Breast epithelium (tissue), 4 donors: ENCODE data around the gene MVP. TPM values are rescaled to one million over a fixed set of nuclear protein-coding genes. Genes with fewer than 3 reads are reported as not detected.
A peak's percentile ranks its signal among the peaks of the same experiment; 100 is the strongest.
"Not testable (repeated sequence)": the region's sequence is repeated elsewhere in the genome, so short reads cannot be mapped to it uniquely, and the experiment has no call there.

Experiments used
- DNase-seq, 2 donors: peaks; one replicate each; pipeline ENCODE4 v3.0.0-alpha.2; 2019; ENCODE audit warnings: low spot score in 2 of 2
- H3K27ac ChIP-seq, 2 donors: fragments of 200-600 bp; sonication (generic) in 1 of 2; one replicate each; pipeline ENCODE4 v1.5.1; 2016 to 2019; ENCODE audit warnings: mild to moderate bottlenecking in 1 of 2
- H3K27me3 ChIP-seq, 2 donors: fragments of 200-600 bp; sonication (generic) in 1 of 2; one replicate each; pipeline versions ENCODE4 v1.5.1 to v1.6.0; 2017 to 2019; ENCODE audit warnings: control low read depth in 1 of 2, mild to moderate bottlenecking in 1 of 2
- H3K36me3 ChIP-seq: fragments of 200-600 bp; one replicate; pipeline ENCODE4 v1.5.1; 2019
- H3K4me1 ChIP-seq, 2 donors: fragments of 200-600 bp; sonication (generic); one replicate each; pipeline ENCODE4 v1.5.1; 2016 to 2019; ENCODE audit warnings: control low read depth in 1 of 2
- H3K4me3 ChIP-seq, 3 donors: fragments of 200-600 bp; sonication (generic); 1 replicate in 2 of 3; 2 replicates in 1 of 3; pipeline ENCODE4 v1.5.1; 2016 to 2019; ENCODE audit warnings: mild to moderate bottlenecking in 3 of 3, moderate library complexity in 2 of 3
- H3K9me3 ChIP-seq, 2 donors: fragments of 200-600 bp; sonication (generic) in 1 of 2; one replicate each; pipeline ENCODE4 v1.5.1; 2016 to 2019; ENCODE audit warnings: control low read depth in 1 of 2
- CTCF ChIP-seq, 3 donors: fragments of 450-650 bp; IDR thresholded peaks; one replicate each; pipeline ENCODE4 v1.5.1; 2016 to 2017; ENCODE audit warnings: antibody characterized with exemption in 3 of 3, mild to moderate bottlenecking in 3 of 3, moderate library complexity in 3 of 3
- POLR2A ChIP-seq: fragments of 450-650 bp; IDR thresholded peaks from one replicate; pipeline ENCODE4 v1.6.1; 2016; ENCODE audit warnings: antibody characterized with exemption, mild to moderate bottlenecking, moderate library complexity
- POLR2AphosphoS5 ChIP-seq, 3 donors: sonication (generic); formaldehyde crosslinking; IDR thresholded peaks; one replicate each; pipeline ENCODE4 v1.6.1; 2017; ENCODE audit warnings: antibody characterized with exemption in 3 of 3
- intact Hi-C: fragments of 100-400 bp; cut with DNase I; formaldehyde crosslinking; loops from one replicate; pipeline ENCODE4 v1.15.1; 2023; ENCODE audit warnings: low total_unique reads
- total RNA-seq, 3 donors: library from RNA; depleted of rRNA; stranded (reverse); fragments of >200 nt; gene quantifications; one replicate each; pipeline ENCODE4 v1.1.0, GENCODE V29; 2016

Gene MVP
- total RNA-seq, 3 donors from 2014 or later = 78.1 to 132 (median 99.7) TPM

GRCh38 chr16:29830774-29831173, 10.5 kb downstream of the MVP start:
- Histone ChIP-seq H3K27me3 (no peaks in the 10 kb centered on the region), H3K9me3 (no peaks in the 10 kb centered on the region), H3K4me3 (no peak overlapping the region), H3K4me1 (peaks cover 0 to 5% of the 10 kb centered on the region in 2 donors), H3K36me3 (no peaks in the 10 kb centered on the region), H3K27ac (peak overlapping the region; percentile 22 to 45)
- TF ChIP-seq POLR2AphosphoS5 (IDR thresholded peaks at IDR 0.05) (no peak), CTCF (IDR thresholded peaks at IDR 0.05) (no peak), POLR2A (no peak)
- no peak for DNase-seq
- intact Hi-C loops = no loop called here

- H3K36me3 ChIP-seq = no peaks in the 10 kb centered on the region
Measured at GRCh38 chr16:29831490-29831889, 11.2 kb downstream of the MVP start.

GRCh38 chr16:29833219-29833618, 13.0 kb downstream of the MVP start:
- H3K36me3 ChIP-seq, H3K4me1 ChIP-seq, H3K9me3 ChIP-seq, H3K27me3 ChIP-seq, intact Hi-C loops, H3K27ac ChIP-seq, H3K4me3 ChIP-seq, DNase-seq: not testable (repeated sequence)

More at GRCh38 chr16:29831490-29831889, 11.2 kb downstream of the MVP start:
- H3K4me3 ChIP-seq = no peak overlapping the region
- DNase-seq = no peak
- intact Hi-C loops = no loop called here
- H3K9me3 ChIP-seq = no peaks in the 10 kb centered on the region
- H3K4me1 ChIP-seq = no peaks in the 10 kb centered on the region
- TF ChIP-seq POLR2AphosphoS5 (IDR thresholded peaks at IDR 0.05) (no peak), CTCF (IDR thresholded peaks at IDR 0.05) (no peak), POLR2A (no peak)
- H3K27me3 ChIP-seq = no peaks in the 10 kb centered on the region
- H3K27ac ChIP-seq = peak overlapping the region; percentile 19 to 45

DNA sequence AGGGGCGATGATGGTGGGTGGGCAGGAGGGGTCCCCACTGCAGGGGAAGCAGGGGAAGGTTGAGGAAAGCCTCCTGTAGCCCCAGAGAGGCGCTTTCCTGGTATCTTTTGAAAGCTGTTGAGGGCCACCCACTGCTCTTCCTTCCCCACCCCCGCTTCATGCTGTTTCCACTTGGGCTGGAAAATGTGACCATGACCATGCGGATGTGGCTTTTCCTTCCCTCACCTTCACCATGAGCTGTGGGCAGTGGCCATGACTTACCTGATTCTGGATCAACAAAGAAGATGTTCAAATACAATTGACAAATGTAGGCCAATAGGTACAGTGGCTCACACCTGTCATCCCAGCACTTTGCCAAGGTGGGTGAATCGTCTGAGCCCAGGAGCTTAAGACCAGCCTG, 13.8 kb downstream of the MVP start:
- intact Hi-C loops = no loop called here
- no peak overlapping the region for H3K27ac ChIP-seq
- DNase-seq = no peak

GRCh38 chr16:29835926-29836325, 15.7 kb downstream of the MVP start:
- Histone ChIP-seq H3K4me3 (no peak overlapping the region), H3K36me3 (peaks cover 5% of the 10 kb centered on the region)
- TF ChIP-seq CTCF (IDR thresholded peaks at IDR 0.05) (no peak), POLR2A (no peak), POLR2AphosphoS5 (IDR thresholded peaks at IDR 0.05) (no peak)

More for the DNA sequence above, 13.8 kb downstream of the MVP start:
- Histone ChIP-seq H3K4me1 (no peaks in the 10 kb centered on the region), H3K4me3 (no peak overlapping the region), H3K27me3 (no peaks in the 10 kb centered on the region), H3K36me3 (no peaks in the 10 kb centered on the region), H3K9me3 (no peaks in the 10 kb centered on the region)
- TF ChIP-seq POLR2AphosphoS5 (IDR thresholded peaks at IDR 0.05) = no peak
- no peak for TF ChIP-seq CTCF (IDR thresholded peaks at IDR 0.05)
- TF ChIP-seq POLR2A = no peak

GRCh38 chr16:29836623-29837022, 16.4 kb downstream of the MVP start:
- no peaks in the 10 kb centered on the region for H3K9me3 ChIP-seq
- intact Hi-C loops = no loop called here
- H3K4me3 ChIP-seq = no peak overlapping the region
- H3K36me3 ChIP-seq = peaks cover 5% of the 10 kb centered on the region
- no peak for DNase-seq
- H3K4me1 ChIP-seq = no peaks in the 10 kb centered on the region
- H3K27ac ChIP-seq = no peak overlapping the region
- H3K27me3 ChIP-seq = no peaks in the 10 kb centered on the region
- no peak for TF ChIP-seq POLR2AphosphoS5 (IDR thresholded peaks at IDR 0.05)
- no peak for TF ChIP-seq CTCF (IDR thresholded peaks at IDR 0.05)

More at GRCh38 chr16:29835926-29836325, 15.7 kb downstream of the MVP start:
- Histone ChIP-seq H3K27me3 (no peaks in the 10 kb centered on the region), H3K4me1 (no peaks in the 10 kb centered on the region), H3K27ac (no peak overlapping the region), H3K9me3 (no peaks in the 10 kb centered on the region)
- intact Hi-C loops = no loop called here
- no peak for DNase-seq
